GM12878 (cell line): Measurements from ENCODE around the gene DHRS12. TPM values are rescaled to one million over a fixed set of nuclear protein-coding genes. Genes with fewer than 3 reads are reported as not detected.

Source experiments
- ATAC-seq: fragments of 200-7000 bp; cut with Tn5 transposase; 3 replicates; pipeline ENCODE4 v1.9.1; 2020; ENCODE audit warnings: mild to moderate bottlenecking, moderate library complexity
- BruUV-seq: library from RNA; stranded (reverse); fragments of 400-500 nt; replicated peaks from 2 replicates; lab custom pipeline; 2021; lab: Mats Ljungman, UMichigan
- CTCF ChIA-PET: fragments of 300-600 bp; sonication (Branson Sonifier 250); formaldehyde crosslinking; extraction: SDS; loops from one replicate; lab custom pipeline; 2021; ENCODE audit warnings: inconsistent platforms; lab: Yijun Ruan, JAX
- POLR2A ChIA-PET: fragments of 350-600 bp; formaldehyde crosslinking; extraction: SDS; loops from one replicate; lab custom pipeline; 2021; ENCODE audit warnings: inconsistent platforms; lab: Charles Lee
- RAD21 ChIA-PET: fragments of 300-600 bp; sonication (Branson Sonifier 250); formaldehyde crosslinking; loops from one replicate; lab custom pipeline; 2023; ENCODE audit warnings: antibody characterized with exemption; ENCODE audit not compliant: unreplicated experiment; lab: Charles Lee
- SMC1A ChIA-PET: fragments of 300-600 bp; sonication (Branson Sonifier 250); formaldehyde crosslinking; loops from one replicate; lab custom pipeline; 2023; ENCODE audit not compliant: unreplicated experiment, uncharacterized antibody; lab: Charles Lee
- DNase-seq: peaks from one replicate; pipeline ENCODE4 v3.0.0-alpha.2; 2011; ENCODE audit warnings: low read depth, low spot score
- FAIRE-seq: peaks from 3 replicates; lab custom pipeline; 2011; peaks lifted over from hg19 to GRCh38; lab: Jason Lieb, UNC
- H2AFZ ChIP-seq: 2 replicates; pipeline ENCODE4 v1.6.0; 2011; ENCODE audit warnings: low read depth, low read length, control low read depth; ENCODE audit not compliant: control insufficient read depth
- H3K27ac ChIP-seq: 2 replicates; pipeline ENCODE4 v1.5.1; 2011; ENCODE audit warnings: control low read depth; ENCODE audit not compliant: control insufficient read depth, insufficient read depth
- H3K27me3 ChIP-seq, 2 experiments: replicated peaks in 1 of 2; 2 replicates each; pipeline versions ENCODE4 v1.6.0 to v1.6.1; 2011; ENCODE audit warnings: low read length in 1 of 2; ENCODE audit not compliant: control insufficient read depth in 2 of 2, insufficient read depth in 2 of 2
- H3K36me3 ChIP-seq, 2 experiments: 2 replicates each; pipeline ENCODE4 v1.5.1; 2011; ENCODE audit warnings: low read length in 1 of 2; ENCODE audit not compliant: control insufficient read depth in 2 of 2, insufficient read depth in 2 of 2
- H3K4me1 ChIP-seq: 2 replicates; pipeline ENCODE4 v1.6.1; 2011; ENCODE audit warnings: mild to moderate bottlenecking, low read length, moderate library complexity, mixed read lengths; ENCODE audit not compliant: control insufficient read depth, insufficient read depth
- H3K4me2 ChIP-seq: 2 replicates; pipeline ENCODE4 v1.6.0; 2011; ENCODE audit warnings: control low read depth; ENCODE audit not compliant: control insufficient read depth, insufficient read depth
- H3K4me3 ChIP-seq: fragments of 200-600 bp; sonication (generic); 2 replicates; pipeline ENCODE4 v1.5.1; 2016
- H3K79me2 ChIP-seq: 2 replicates; pipeline ENCODE4 v1.6.0; 2011; ENCODE audit warnings: low read length; ENCODE audit not compliant: control insufficient read depth, insufficient read depth
- H3K9ac ChIP-seq: 2 replicates; pipeline ENCODE4 v1.8.0; 2011; ENCODE audit warnings: low read length, control low read depth, mixed read lengths; ENCODE audit not compliant: control insufficient read depth, insufficient read depth
- H3K9me3 ChIP-seq: replicated peaks from 3 replicates; pipeline ENCODE4 v1.5.1; 2011; ENCODE audit warnings: mild to moderate bottlenecking, low read length; ENCODE audit not compliant: control insufficient read depth, insufficient read depth
- H4K20me1 ChIP-seq: 2 replicates; pipeline ENCODE4 v1.6.0; 2011; ENCODE audit not compliant: control insufficient read depth, insufficient read depth
- BRCA1 ChIP-seq: IDR thresholded peaks from 2 replicates; pipeline ENCODE4 v1.6.1; 2011; ENCODE audit warnings: low read depth, low read length, improper control_type of control experiment
- CEBPB ChIP-seq, 2 experiments: fragments of 150-350 bp in 1 of 2; IDR thresholded peaks; 2 replicates each; pipeline ENCODE4 v1.6.1; 2012 to 2014; ENCODE audit warnings: low read depth in 2 of 2, low read length in 2 of 2, borderline replicate concordance in 1 of 2, inconsistent platforms in 1 of 2
- EED ChIP-seq: sonication (generic); IDR thresholded peaks from 2 replicates; pipeline ENCODE4 v1.6.1; 2016; ENCODE audit warnings: antibody characterized with exemption, low read depth
- JUND ChIP-seq: IDR thresholded peaks from 2 replicates; pipeline ENCODE4 v1.6.1; 2012; ENCODE audit warnings: low read depth, mild to moderate bottlenecking, low read length, improper control_type of control experiment, moderate library complexity
- KDM1A ChIP-seq: fragments of 200-600 bp; sonication (generic); IDR thresholded peaks from 2 replicates; pipeline ENCODE4 v1.6.1; 2016; ENCODE audit warnings: borderline replicate concordance
- NBN ChIP-seq: fragments of 450-650 bp; IDR thresholded peaks from 2 replicates; pipeline ENCODE4 v1.6.1; 2016
- NFYA ChIP-seq: IDR thresholded peaks from 2 replicates; pipeline ENCODE4 v1.6.1; 2011; ENCODE audit warnings: low read depth, mild to moderate bottlenecking, low read length, improper control_type of control experiment, borderline replicate concordance
- NR2C1 ChIP-seq: fragments of 450-650 bp; IDR thresholded peaks from 2 replicates; pipeline ENCODE4 v1.6.1; 2017; ENCODE audit warnings: antibody characterized with exemption, mild to moderate bottlenecking, moderate library complexity
- PAX5 ChIP-seq: IDR thresholded peaks from 2 replicates; pipeline ENCODE4 v1.6.1; 2011; ENCODE audit warnings: low read depth, low read length, borderline replicate concordance
- RAD21 ChIP-seq: IDR thresholded peaks from 2 replicates; pipeline ENCODE4 v1.6.1; 2011; ENCODE audit warnings: mild to moderate bottlenecking, low read depth, low read length, moderate library complexity; ENCODE audit not compliant: insufficient read depth
- SPI1 ChIP-seq: IDR thresholded peaks from 2 replicates; pipeline ENCODE4 v1.6.1; 2011; ENCODE audit warnings: low read depth, mild to moderate bottlenecking, low read length, moderate library complexity, borderline replicate concordance; ENCODE audit not compliant: insufficient read depth
- SREBF1 ChIP-seq: IDR thresholded peaks from 2 replicates; pipeline ENCODE4 v1.6.1; 2012; ENCODE audit warnings: mild to moderate bottlenecking, low read length
- TARDBP ChIP-seq: IDR thresholded peaks from 2 replicates; pipeline ENCODE4 v1.6.1; 2016; ENCODE audit warnings: borderline replicate concordance
- TCF3 ChIP-seq: IDR thresholded peaks from 2 replicates; pipeline ENCODE4 v1.6.1; 2012; ENCODE audit warnings: low read depth, mild to moderate bottlenecking, low read length, borderline replicate concordance; ENCODE audit not compliant: insufficient read depth
- WGBS: methylation state at CpG from one replicate; pipeline ENCODE4 v1.1.6; 2016; ENCODE audit warnings: low lambda C conversion rate; ENCODE audit not compliant: insufficient replicate concordance, insufficient coverage; ENCODE audit errors: missing lambda C conversion rate; 5-methylcytosine and 5-hydroxymethylcytosine counted together
- in situ Hi-C: fragments of 300-500 bp; cut with MboI; formaldehyde crosslinking; loops from 9 replicates; pipeline ENCODE4 v1.14.3; 2018; ENCODE audit warnings: mixed read lengths
- intact Hi-C: fragments of 100-400 bp; cut with micrococcal nuclease; formaldehyde crosslinking; loops from one replicate; pipeline ENCODE4 v1.14.2; 2022; ENCODE audit not compliant: unreplicated experiment
- polyA plus RNA-seq, 11 experiments: library from polyadenylated mRNA; depleted of rRNA in 4 of 11; unstranded in 6 of 11; stranded (reverse) in 5 of 11; fragments of >200 nt; fragmentation: Nextera tagmentation in 4 of 11; fragmentation: Illumina TruSeq in 1 of 11; extraction: Ambion mirVana in 4 of 11; extraction: Trizol in 1 of 11; gene quantifications; 1 replicate in 1 of 11; 2 replicates in 10 of 11; pipeline versions ENCODE4 v1.2.1 to v1.2.3, GENCODE V29; 2011 to 2016; ENCODE audit warnings: inconsistent platforms in 2 of 11, missing spikeins in 2 of 11, low read depth in 1 of 11
- total RNA-seq, 4 experiments: library from RNA; depleted of rRNA in 3 of 4; stranded (reverse); fragments of >200 nt in 3 of 4; fragmentation: Illumina TruSeq in 1 of 4; extraction: Trizol in 1 of 4; gene quantifications; 2 replicates each; pipeline versions ENCODE4 v1.2.1 to v1.2.3, GENCODE V29; 2013 to 2021

Gene DHRS12
- total and polyA plus RNA-seq, 10 of the 15 experiments (the other 5 are each of a cell fraction or from before 2014, with no cell fraction given) = 2.9 to 11.3 (median 8.2) TPM

- no peak overlapping the region for H3K4me3 ChIP-seq
- H2AFZ ChIP-seq = no peak overlapping the region
- FAIRE-seq = no peak
- BruUV-seq = no TSS peak
- peaks cover 6% of the 10 kb centered on the region for H3K4me1 ChIP-seq
- TF ChIP-seq SREBF1 = no peak
- no peak for TF ChIP-seq NFYA
- no peak for TF ChIP-seq SPI1
- TF ChIP-seq TCF3 = no peak
- no peak for TF ChIP-seq TARDBP
- TF ChIP-seq EED = no peak
- TF ChIP-seq NBN = no peak
- no peak for TF ChIP-seq RAD21
- TF ChIP-seq BRCA1 = no peak
- TF ChIP-seq NR2C1 = no peak
- no peak for TF ChIP-seq PAX5
- no peak for TF ChIP-seq JUND
- no peak for TF ChIP-seq CEBPB (IDR thresholded peaks at IDR 0.05; ENCODE audit: borderline replicate concordance in 1 of 2, low read depth in 2 of 2, low read length in 2 of 2)
- no peak for TF ChIP-seq KDM1A
- H3K9me3 ChIP-seq = no peaks in the 10 kb centered on the region
- H3K27ac ChIP-seq = no peak overlapping the region
- intact Hi-C loops = no loop called here
- no peak overlapping the region for H3K9ac ChIP-seq
- ATAC-seq = no peak
- no peak for DNase-seq
- H4K20me1 ChIP-seq = no peaks in the 10 kb centered on the region
- CTCF ChIA-PET = no interaction called here
- no peaks in the 10 kb centered on the region for H3K27me3 ChIP-seq
- POLR2A ChIA-PET = interaction anchor here (1.6 to 1.8 kb wide), 2 partner anchors 10 to 12 kb away, joined by 4 read pairs; no protein-coding TSS in a partner anchor
- H3K4me2 ChIP-seq = no peak overlapping the region
- SMC1A ChIA-PET = interaction anchor here (0.8 to 1.6 kb wide), 5 partner anchors 10 to 292 kb away, joined by 3 to 4 read pairs (median 3); no protein-coding TSS in a partner anchor
- H3K79me2 ChIP-seq = no peaks in the 10 kb centered on the region
- H3K36me3 ChIP-seq = peaks cover 0 to 2% of the 10 kb centered on the region in 2 experiments; a peak in 1 of 4 replicates
- RAD21 ChIA-PET = interaction anchor here (0.6 to 1.0 kb wide), 2 partner anchors 292 to 323 kb away, joined by 3 to 4 read pairs; no protein-coding TSS in a partner anchor
- in situ Hi-C loops = no loop called here
- 97% methylated on average over 3 of the region's 3 CpGs for WGBS
Measured at GRCh38 chr13:51726446-51727193, 77.3 kb downstream of the DHRS12 start.
